GM08714 (cell line): ENCODE results near the gene HCRT.
A peak's percentile ranks its signal among the peaks of the same experiment; 100 is the strongest.
"Not testable (repeated sequence)": the region's sequence is repeated elsewhere in the genome, so short reads cannot be mapped to it uniquely, and the experiment has no call there.

Experiments used
- H3K4me3 ChIP-seq: fragments of 200-500 bp; sonication (Bioruptor generic); 2 replicates; pipeline ENCODE4 v1.5.1; 2014; ENCODE audit warnings: mild to moderate bottlenecking, low read length, inconsistent platforms
- ZNF274 ChIP-seq: IDR thresholded peaks from 2 replicates; pipeline ENCODE4 v1.6.1; 2012; ENCODE audit warnings: mild to moderate bottlenecking, low read depth, low read length

HCRT gene

DNA sequence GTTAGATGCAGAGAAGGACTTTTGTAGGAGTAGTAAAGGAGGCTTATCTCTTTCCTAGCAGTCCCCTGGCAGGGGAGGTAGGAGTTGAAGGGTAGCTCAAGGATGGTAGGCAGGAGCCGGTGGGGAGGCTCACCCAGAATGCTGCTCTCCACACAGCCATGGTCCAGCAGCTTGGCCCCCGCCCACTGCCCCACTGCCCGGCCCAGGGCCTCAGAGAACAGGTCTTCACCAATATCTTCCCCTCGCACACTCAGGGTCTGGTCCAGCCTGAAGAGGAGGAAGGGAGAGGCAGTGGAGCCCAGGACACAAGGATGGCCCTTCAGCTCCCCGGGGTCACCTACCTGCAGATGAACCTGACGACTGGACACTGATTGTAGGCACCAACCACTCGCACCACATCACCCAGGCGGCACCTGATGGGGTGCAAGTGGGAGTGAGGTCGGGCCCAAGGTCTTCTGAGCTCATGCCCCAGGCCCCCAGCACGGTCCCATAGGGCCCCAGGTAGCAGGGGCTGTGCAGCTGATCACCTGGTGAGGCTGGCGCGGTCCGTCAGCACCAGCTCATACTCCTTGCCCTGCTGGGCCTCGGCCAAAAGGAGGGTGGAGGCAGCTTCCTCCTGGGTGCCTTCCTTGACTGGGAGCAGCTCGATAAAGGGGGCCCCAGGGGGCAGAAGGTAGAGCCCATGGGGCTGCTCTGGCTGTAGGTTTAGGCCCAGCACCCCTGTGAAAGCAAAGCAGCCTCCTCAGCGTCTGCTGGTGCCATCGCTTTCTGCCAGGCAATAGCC lies 5.4 kb upstream of the HCRT start:
- no peak for TF ChIP-seq ZNF274
- no peak overlapping the region for H3K4me3 ChIP-seq

GRCh38 chr17:42189651-42189965 lies 4.4 kb upstream of the HCRT start:
- no peak overlapping the region for H3K4me3 ChIP-seq
- TF ChIP-seq ZNF274: no peak

DNA sequence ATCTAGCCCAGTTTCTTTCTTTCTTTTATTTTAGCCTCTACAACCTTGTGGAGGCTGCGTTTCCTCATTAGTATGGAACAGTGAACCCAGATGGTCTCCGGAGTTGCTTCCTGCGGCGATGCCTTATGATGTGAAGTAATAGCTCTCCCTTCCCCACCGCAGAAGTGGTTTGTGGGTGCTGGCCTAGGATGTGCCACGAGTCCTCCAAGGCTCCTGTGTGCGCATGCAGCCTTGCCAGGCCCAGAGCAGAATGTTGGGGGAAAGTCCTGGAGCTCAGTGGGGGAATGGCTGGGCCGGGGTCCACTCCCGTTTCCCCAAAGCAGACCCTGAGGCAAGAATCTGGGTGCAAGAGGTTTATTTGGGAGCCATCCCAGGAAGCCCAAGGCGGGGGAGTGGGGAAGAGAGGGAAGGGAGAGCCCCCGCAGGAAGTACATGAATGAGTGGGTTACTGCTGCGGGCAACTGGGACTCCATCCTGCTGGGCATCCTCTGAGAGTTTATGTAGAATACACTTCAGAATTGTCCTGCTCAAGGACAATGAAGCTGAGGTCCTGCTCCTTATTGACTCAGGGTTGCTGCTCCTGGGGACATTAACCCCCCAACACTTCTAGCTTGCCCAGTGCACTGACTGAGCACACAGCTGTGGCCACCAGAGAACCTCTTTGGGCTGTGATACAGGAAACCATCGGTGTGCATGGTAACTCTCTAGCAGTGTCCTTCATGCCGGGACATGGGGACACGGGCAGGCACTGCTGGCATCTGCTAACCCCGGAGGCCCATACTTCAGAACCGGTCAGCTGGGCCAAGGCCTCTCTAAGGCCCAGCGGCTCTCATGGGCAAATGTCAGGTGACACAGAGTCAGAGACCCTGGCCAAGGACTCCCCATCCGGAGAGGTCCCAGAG lies 3.7 kb upstream of the HCRT start:
- TF ChIP-seq ZNF274: no peak
- no peak overlapping the region for H3K4me3 ChIP-seq

DNA sequence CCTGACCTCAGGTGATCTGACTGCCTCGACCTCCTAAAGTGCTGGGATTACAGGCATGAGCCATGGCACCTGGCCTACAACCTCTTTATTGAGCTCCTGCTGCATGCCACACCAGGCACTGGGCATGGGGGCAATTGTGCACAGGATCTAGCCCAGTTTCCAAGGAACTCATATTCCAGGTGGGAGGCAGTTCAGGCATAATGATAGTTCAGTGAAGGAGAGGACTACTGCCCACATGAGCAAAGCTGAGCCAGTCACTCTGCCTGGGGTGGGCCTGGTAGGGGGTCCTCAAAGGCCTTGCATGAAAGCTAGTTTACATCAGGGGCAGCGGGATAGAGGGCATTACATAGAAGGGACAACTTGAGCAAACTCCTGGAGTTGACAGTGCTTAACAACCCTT lies 2.6 kb upstream of the HCRT start:
- TF ChIP-seq ZNF274: no peak
- H3K4me3 ChIP-seq: no peak overlapping the region

- not testable (repeated sequence) for H3K4me3 ChIP-seq
These were observed 939 bp upstream of the HCRT start for GRCh38 chr17:42186191-42186590.

DNA sequence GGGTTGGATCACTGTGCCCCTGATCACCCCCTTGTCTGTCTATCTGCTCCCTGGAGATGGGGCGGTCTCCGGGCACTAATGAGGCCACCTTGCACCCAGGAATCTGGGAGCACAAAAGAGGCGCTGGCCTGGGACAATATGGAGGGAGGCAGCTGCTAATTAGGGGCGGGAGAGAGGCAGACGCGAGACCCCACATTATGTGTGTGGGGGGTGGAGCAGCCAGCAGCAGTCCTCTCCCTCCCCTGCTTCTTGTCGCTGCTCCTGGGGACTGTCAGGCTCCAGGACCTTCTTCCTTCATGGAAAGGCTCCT lies 324 bp upstream of the HCRT start:
- no peak for TF ChIP-seq ZNF274
- H3K4me3 ChIP-seq: no peak overlapping the region

DNA sequence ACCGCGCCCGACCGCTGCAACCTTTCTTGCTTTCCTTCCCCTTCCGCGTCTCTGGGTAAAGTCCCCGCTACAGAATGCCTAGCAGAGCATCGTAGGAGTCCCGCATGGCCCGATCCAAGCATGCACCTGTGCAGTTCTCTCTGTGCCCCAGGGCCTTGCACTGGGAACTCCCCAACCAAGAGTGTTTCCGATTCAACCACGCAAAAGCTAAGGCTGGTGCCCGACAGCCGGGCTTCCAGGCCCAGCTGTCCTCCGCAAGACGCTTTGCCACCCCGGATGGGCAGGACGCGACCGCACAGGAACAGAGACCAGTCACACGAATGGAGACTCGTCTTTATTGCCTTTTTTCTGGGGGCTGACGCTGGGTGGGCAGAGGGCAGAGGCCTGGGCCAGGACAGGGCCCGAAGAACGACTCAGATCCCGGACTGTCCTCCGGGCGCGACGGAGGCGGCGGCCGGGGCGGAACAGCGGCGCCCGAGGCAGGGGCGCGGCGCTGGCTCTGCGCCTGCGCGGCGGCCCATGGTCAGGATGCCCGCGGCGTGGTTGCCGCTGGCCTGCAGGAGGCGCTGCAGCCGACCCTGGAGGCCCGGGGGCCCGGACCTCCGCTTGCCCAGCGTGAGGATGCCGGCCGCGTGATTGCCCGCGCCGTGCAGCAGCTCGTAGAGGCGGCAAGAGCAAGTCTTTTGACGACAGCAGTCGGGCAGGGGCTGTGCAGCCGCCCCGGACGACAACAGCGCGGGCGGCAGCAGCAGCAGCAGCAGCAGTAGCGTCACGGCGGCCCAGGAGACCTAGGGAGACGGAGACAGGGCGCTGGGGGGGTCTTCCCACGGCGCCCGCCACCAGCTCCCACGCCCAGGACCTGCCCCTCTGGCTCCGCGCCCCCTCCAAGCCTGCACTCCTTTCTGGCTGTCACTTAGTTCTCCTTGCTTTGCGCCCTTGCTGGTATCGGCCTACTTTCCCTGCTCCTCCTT lies 1.2 kb downstream of the HCRT start:
- no peak for TF ChIP-seq ZNF274
- H3K4me3 ChIP-seq: peak overlapping the region; percentile 56; the same call in 1 of the 2 replicates

DNA sequence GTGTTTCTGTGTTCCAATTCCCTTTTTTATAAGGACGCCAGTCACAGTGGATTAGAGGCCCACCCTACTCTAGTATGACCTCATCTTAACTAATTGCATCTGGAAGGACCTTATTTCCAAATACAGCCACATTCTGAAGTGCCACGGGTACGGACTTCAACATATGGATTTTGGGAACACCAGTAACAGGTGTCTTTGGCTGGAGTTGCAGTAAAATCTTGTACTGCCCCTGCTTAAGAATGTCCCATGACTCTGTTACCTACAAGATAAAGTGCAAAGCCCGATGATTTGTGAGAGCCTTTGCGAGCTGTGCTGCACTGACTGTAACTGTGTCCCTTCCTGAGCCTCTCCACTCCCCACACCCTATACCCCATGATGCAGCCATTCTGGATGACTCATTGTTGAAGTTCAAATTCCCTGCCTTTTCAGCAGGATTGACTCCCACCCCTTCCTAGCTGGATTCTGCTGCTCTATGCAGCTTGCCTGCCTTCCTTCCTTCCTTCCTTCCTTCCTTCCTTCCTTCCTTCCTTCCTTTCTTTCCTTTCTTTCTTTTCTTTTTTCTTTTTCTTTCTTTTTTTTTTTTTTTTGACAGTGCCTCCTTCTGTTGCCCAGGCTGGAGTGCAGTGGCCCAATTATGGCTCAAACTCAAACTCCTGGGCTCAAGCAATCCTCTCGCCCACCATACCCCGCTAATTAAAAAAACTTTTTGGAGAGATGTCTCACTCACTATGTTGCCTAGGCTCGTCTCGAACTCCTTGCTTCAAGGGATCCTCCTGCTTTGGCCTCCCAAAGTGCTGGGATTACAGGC lies 2.1 kb downstream of the HCRT start:
- no peak for TF ChIP-seq ZNF274
- H3K4me3 ChIP-seq: peak overlapping the region; percentile 56; the same call in 1 of the 2 replicates

GRCh38 chr17:42181851-42182207 lies 3.4 kb downstream of the HCRT start:
- H3K4me3 ChIP-seq: no peak overlapping the region
- TF ChIP-seq ZNF274: no peak

DNA sequence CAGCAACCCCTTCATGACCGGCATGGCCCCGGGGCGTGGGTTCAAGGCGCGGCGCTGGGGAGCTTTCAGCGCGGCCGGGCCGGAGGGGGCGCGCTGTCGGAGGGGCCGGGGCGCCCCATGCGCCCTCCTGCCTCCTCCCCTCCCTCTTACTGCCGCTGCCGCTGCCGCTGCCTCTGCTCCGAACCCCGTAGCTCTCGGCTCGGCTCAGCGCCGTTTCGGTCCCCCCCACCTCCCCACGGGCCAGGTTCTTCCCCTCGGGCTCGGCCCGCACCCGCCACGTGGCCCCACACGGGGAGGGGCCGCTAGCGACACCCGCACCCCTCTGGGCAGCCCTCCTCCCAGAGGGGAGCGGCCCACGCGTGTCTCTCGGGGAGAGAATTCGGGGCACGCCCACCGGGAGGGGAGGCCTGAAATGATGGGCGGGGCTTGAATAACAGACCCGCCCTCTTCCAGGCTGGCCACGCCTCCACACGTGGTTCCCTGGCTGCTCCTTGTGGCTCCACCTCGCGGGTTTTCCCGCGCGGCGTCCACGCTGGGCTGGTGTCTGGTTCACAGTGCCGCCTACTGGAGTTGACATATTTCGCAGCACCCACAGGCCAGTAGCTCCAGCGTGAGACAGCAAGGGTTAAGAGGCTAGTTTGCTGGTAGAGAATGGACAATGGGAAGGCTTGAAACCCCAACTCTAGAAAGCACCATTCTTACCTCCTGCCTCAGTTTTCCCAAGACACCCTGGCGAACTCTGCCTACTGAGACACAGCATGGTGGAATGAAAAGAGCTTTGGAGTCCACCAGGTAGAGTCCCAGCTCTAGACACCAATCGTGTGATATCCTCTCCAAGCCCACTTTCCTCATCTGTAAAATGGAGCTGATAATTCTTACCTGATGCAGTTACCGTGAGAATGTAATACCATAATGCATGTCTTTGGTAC lies 4.1 kb downstream of the HCRT start, which contains the start of gene KCNH4:
KCNH4 (minus strand) TSS at position 221 of the 929 bp plus-strand sequence; CDS start at position 24, 197 bp downstream.
- H3K4me3 ChIP-seq: peak within 1 kb of the TSS; percentile 41; the same call in 1 of the 2 replicates
- TF ChIP-seq ZNF274: no peak

- TF ChIP-seq ZNF274: no peak
- H3K4me3 ChIP-seq: peak overlapping the region; percentile 41; the same call in 1 of the 2 replicates
These were observed 4.8 kb downstream of the HCRT start for GRCh38 chr17:42180411-42180921.

DNA sequence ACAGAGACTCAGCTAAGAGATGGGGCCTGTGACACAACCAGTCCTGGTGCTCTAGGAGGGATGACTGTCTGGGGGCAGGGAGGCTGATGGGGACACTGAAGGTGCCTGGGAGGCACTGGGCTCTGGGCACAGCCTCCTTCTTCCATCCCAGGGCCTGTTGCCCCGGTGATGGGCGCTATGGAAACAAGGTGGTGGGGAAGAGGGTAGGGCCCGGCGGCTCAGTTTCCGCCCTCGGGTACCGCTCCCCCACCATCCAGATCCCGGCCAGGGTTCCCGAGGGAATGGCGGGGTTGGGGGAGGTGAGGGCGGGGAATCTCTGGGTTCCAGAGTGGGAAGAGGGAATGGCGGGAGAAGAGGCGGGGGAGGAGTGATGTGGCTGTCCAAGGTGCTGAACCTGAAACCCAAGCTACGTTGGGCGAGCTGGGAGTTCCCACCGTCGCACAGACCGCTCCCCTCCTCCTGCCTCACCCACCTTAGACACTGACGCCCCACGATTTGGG lies 5.3 kb downstream of the HCRT start:
- no peak overlapping the region for H3K4me3 ChIP-seq
- TF ChIP-seq ZNF274: no peak
